Measurements from ENCODE around the gene ARHGEF3.
"Not testable (repeated sequence)": the region's sequence is repeated elsewhere in the genome, so short reads cannot be mapped to it uniquely, and the experiment has no call there.

Gene ARHGEF3

GRCh38 chr3:56771376-56771775 lies 30.4 kb downstream of the ARHGEF3 start:
- no peak for DNase-seq (ENCODE audit: low read depth, low spot score)

- DNase-seq (ENCODE audit: low read depth, low spot score): no peak
Measured at GRCh38 chr3:56769116-56769707, 32.5 kb downstream of the ARHGEF3 start.

GRCh38 chr3:56764904-56765547 lies 36.7 kb downstream of the ARHGEF3 start:
- DNase-seq (ENCODE audit: low read depth, low spot score): no peak

GRCh38 chr3:56764184-56764583 lies 37.6 kb downstream of the ARHGEF3 start:
- DNase-seq (ENCODE audit: low read depth, low spot score): no peak

GRCh38 chr3:56763233-56763632 lies 38.5 kb downstream of the ARHGEF3 start:
- DNase-seq (ENCODE audit: low read depth, low spot score): no peak

- no peak for DNase-seq (ENCODE audit: low read depth, low spot score)
Measured at GRCh38 chr3:56762718-56763117, 39.0 kb downstream of the ARHGEF3 start.

GRCh38 chr3:56761887-56762651 lies 39.7 kb downstream of the ARHGEF3 start:
- DNase-seq (ENCODE audit: low read depth, low spot score): no peak

GRCh38 chr3:56761023-56761422 lies 40.7 kb downstream of the ARHGEF3 start:
- no peak for DNase-seq (ENCODE audit: low read depth, low spot score)

- DNase-seq (ENCODE audit: low read depth, low spot score): no peak
Measured at GRCh38 chr3:56759532-56759931, 42.2 kb downstream of the ARHGEF3 start.

- DNase-seq (ENCODE audit: low read depth, low spot score): no peak
Measured at GRCh38 chr3:56758539-56758981, 43.2 kb downstream of the ARHGEF3 start.

GRCh38 chr3:56758042-56758441 lies 43.7 kb downstream of the ARHGEF3 start:
- DNase-seq (ENCODE audit: low read depth, low spot score): not testable (repeated sequence)

- DNase-seq (ENCODE audit: low read depth, low spot score): no peak
Measured at GRCh38 chr3:56754741-56755417, 46.9 kb downstream of the ARHGEF3 start.

GRCh38 chr3:56753206-56753820 lies 48.4 kb downstream of the ARHGEF3 start:
- DNase-seq (ENCODE audit: low read depth, low spot score): no peak

GRCh38 chr3:56751056-56751707 lies 50.6 kb downstream of the ARHGEF3 start:
- no peak for DNase-seq (ENCODE audit: low read depth, low spot score)

GRCh38 chr3:56748663-56749231 lies 53.0 kb downstream of the ARHGEF3 start:
- no peak for DNase-seq (ENCODE audit: low read depth, low spot score)

- no peak for DNase-seq (ENCODE audit: low read depth, low spot score)
Measured at GRCh38 chr3:56747150-56747549, 54.6 kb downstream of the ARHGEF3 start.

- no peak for DNase-seq (ENCODE audit: low read depth, low spot score)
Measured at GRCh38 chr3:56744016-56744415, 57.7 kb downstream of the ARHGEF3 start.

GRCh38 chr3:56742887-56743286 lies 58.9 kb downstream of the ARHGEF3 start:
- no peak for DNase-seq (ENCODE audit: low read depth, low spot score)

- no peak for DNase-seq (ENCODE audit: low read depth, low spot score)
Measured at GRCh38 chr3:56739036-56739435, 62.7 kb downstream of the ARHGEF3 start.

GRCh38 chr3:56737006-56737405 lies 64.7 kb downstream of the ARHGEF3 start:
- DNase-seq (ENCODE audit: low read depth, low spot score): no peak

- DNase-seq (ENCODE audit: low read depth, low spot score): no peak
Measured at GRCh38 chr3:56732109-56732508, 69.6 kb downstream of the ARHGEF3 start.

Measured in smooth muscle cell of the brain vasculature (primary cell).